ENCODE data around the gene PDE4A.

The PDE4A gene

GRCh38 chr19:10514211-10515145 lies 94.1 kb downstream of the PDE4A start:
- CTCF ChIA-PET, result no interaction called here
- no peak for TF ChIP-seq CTCF (IDR thresholded peaks at IDR 0.05; ENCODE audit: insufficient read depth, low read length, missing control alignments)
- DNase-seq (ENCODE audit: low read depth, low spot score), result no peak
- POLR2A ChIA-PET, result no interaction called here
- H3K4me3 ChIP-seq (ENCODE audit: low read depth, low read length), result peak overlapping the region; percentile 3; the same call in 1 of the 2 replicates

- ChIA-PET CTCF (interaction anchor here (1.3 to 3.6 kb wide), 3 partner anchors 10 to 202 kb away, joined by 3 to 14 read pairs (median 5); partner anchors contain the start of gene DNM2), POLR2A (no interaction called here)
- no peak overlapping the region for H3K4me3 ChIP-seq (ENCODE audit: low read depth, low read length)
- TF ChIP-seq CTCF (IDR thresholded peaks at IDR 0.05; ENCODE audit: insufficient read depth, low read length, missing control alignments), result no peak
- DNase-seq (ENCODE audit: low read depth, low spot score), result no peak
These were observed 95.7 kb downstream of the PDE4A start for GRCh38 chr19:10516064-10516385.

GRCh38 chr19:10516671-10517286 lies 96.4 kb downstream of the PDE4A start:
- ChIA-PET POLR2A (interaction anchor here (0.7 kb wide), 1 partner anchor 53 kb away, joined by 3 read pairs; no protein-coding TSS in a partner anchor), CTCF (interaction anchor here (0.7 to 3.6 kb wide), 6 partner anchors 8 to 201 kb away, joined by 3 to 14 read pairs (median 6); partner anchors contain the start of gene DNM2)
- TF ChIP-seq CTCF (IDR thresholded peaks at IDR 0.05; ENCODE audit: insufficient read depth, low read length, missing control alignments), result no peak
- DNase-seq (ENCODE audit: low read depth, low spot score), result no peak
- H3K4me3 ChIP-seq (ENCODE audit: low read depth, low read length), result peak overlapping the region; percentile 55

GRCh38 chr19:10517361-10517759 lies 97.0 kb downstream of the PDE4A start, which contains the start of gene S1PR5:
Gene S1PR5, minus strand, starts transcription at chr19:10517447. Its CDS starts 2,436 bp downstream, at chr19:10515011.
- ChIA-PET POLR2A (interaction anchor here (0.7 kb wide), 1 partner anchor 52 kb away, joined by 3 read pairs; no protein-coding TSS in a partner anchor), CTCF (interaction anchor here (0.7 to 3.6 kb wide), 7 partner anchors 9 to 200 kb away, joined by 3 to 14 read pairs (median 5); partner anchors contain the start of gene DNM2)
- peak within 1 kb of the TSS; percentile 55 for H3K4me3 ChIP-seq (ENCODE audit: low read depth, low read length)
- TF ChIP-seq CTCF (IDR thresholded peaks at IDR 0.05; ENCODE audit: insufficient read depth, low read length, missing control alignments), result no peak
- no peak for DNase-seq (ENCODE audit: low read depth, low spot score)

- ChIA-PET POLR2A (interaction anchor here (0.7 kb wide), 1 partner anchor 52 kb away, joined by 3 read pairs; no protein-coding TSS in a partner anchor), CTCF (interaction anchor here (1.1 to 3.6 kb wide), 4 partner anchors 10 to 127 kb away, joined by 4 to 14 read pairs (median 10); no protein-coding TSS in a partner anchor)
- no peak for TF ChIP-seq CTCF (IDR thresholded peaks at IDR 0.05; ENCODE audit: insufficient read depth, low read length, missing control alignments)
- peak overlapping the region; percentile 55 for H3K4me3 ChIP-seq (ENCODE audit: low read depth, low read length)
- DNase-seq (ENCODE audit: low read depth, low spot score), result no peak
These were observed 97.6 kb downstream of the PDE4A start for GRCh38 chr19:10517760-10518443.

Measured in AG04449 (cell line).